Endodermal cell (in vitro differentiated cells): ENCODE measurements around the gene PPM1E. TPM values are rescaled to one million over a fixed set of nuclear protein-coding genes. Genes with fewer than 3 reads are reported as not detected.
A peak's percentile ranks its signal among the peaks of the same experiment; 100 is the strongest.

ENCODE experiments used
- DNase-seq: peaks from one replicate; pipeline ENCODE4 v3.0.0-alpha.2; 2017
- H3K27ac ChIP-seq: 2 replicates; pipeline ENCODE4 v1.5.1; 2013; ENCODE audit warnings: mild to moderate bottlenecking, low read depth, low read length, moderate library complexity
- H3K27me3 ChIP-seq: 2 replicates; pipeline ENCODE4 v1.6.1; 2013; ENCODE audit warnings: mild to moderate bottlenecking, low read length, moderate library complexity; ENCODE audit not compliant: insufficient read depth, control insufficient read depth, poor library complexity, severe bottlenecking
- H3K36me3 ChIP-seq: 2 replicates; pipeline ENCODE4 v1.7.0; 2013; ENCODE audit warnings: mild to moderate bottlenecking, low read length, moderate library complexity; ENCODE audit not compliant: control insufficient read depth, insufficient read depth
- H3K4me1 ChIP-seq: one replicate; pipeline ENCODE4 v1.7.0; 2013; ENCODE audit warnings: low read length; ENCODE audit not compliant: control insufficient read depth, insufficient read depth
- H3K4me3 ChIP-seq: 2 replicates; pipeline ENCODE4 v1.5.1; 2013; ENCODE audit warnings: mild to moderate bottlenecking, low read length, moderate library complexity
- H3K9ac ChIP-seq: 2 replicates; pipeline ENCODE4 v1.6.1; 2013; ENCODE audit warnings: mild to moderate bottlenecking, low read length, moderate library complexity; ENCODE audit not compliant: poor library complexity, severe bottlenecking; ENCODE audit errors: extremely low read depth
- H3K9me3 ChIP-seq: 2 replicates; pipeline ENCODE4 v1.6.1; 2013; ENCODE audit warnings: mild to moderate bottlenecking, low read length, moderate library complexity; ENCODE audit not compliant: control insufficient read depth
- H3K27ac Mint-ChIP-seq: 2 replicates; pipeline ENCODE4 v1.8.0; 2020; ENCODE audit warnings: mixed read lengths
- H3K27me3 Mint-ChIP-seq: 2 replicates; pipeline ENCODE4 v1.8.0; 2021; ENCODE audit warnings: mild to moderate bottlenecking, mixed read lengths; ENCODE audit not compliant: insufficient read depth
- H3K36me3 Mint-ChIP-seq: 2 replicates; pipeline ENCODE4 v1.8.0; 2020; ENCODE audit warnings: low read depth, mixed read lengths
- H3K4me1 Mint-ChIP-seq: 2 replicates; pipeline ENCODE4 v1.8.0; 2020; ENCODE audit warnings: mixed read lengths
- H3K4me3 Mint-ChIP-seq: 2 replicates; pipeline ENCODE4 v1.8.0; 2020; ENCODE audit warnings: mild to moderate bottlenecking, moderate library complexity, mixed read lengths
- H3K9me3 Mint-ChIP-seq: 2 replicates; pipeline ENCODE4 v1.8.0; 2020; ENCODE audit warnings: mild to moderate bottlenecking, mixed read lengths
- CTCF ChIP-seq: fragments of 200-600 bp; sonication (generic); conservative IDR thresholded peaks from 2 replicates; pipeline ENCODE4 v1.5.0; 2021; ENCODE audit warnings: antibody characterized with exemption, mild to moderate bottlenecking
- WGBS, 2 experiments: methylation state at CpG; one replicate each; pipeline versions ENCODE4 v1.1.5 to v1.1.7; 2013; ENCODE audit warnings: missing lambda C conversion rate in 2 of 2, mixed read lengths in 1 of 2; ENCODE audit not compliant: insufficient coverage in 1 of 2, insufficient read length in 1 of 2; 5-methylcytosine and 5-hydroxymethylcytosine counted together
- total RNA-seq, 2 donors: library from RNA; stranded (reverse); fragmentation: NEBNext Ultra II Directional in 1 of 2; extraction: Animal tissue kit (Norgen Biotek cat#: 25700) in 1 of 2; gene quantifications; 2 replicates in 1 of 2; 3 replicates in 1 of 2; pipeline ENCODE4 v1.2.1, GENCODE V29; 2021

Gene PPM1E
- total RNA-seq, 2 donors from 2014 or later = 1.4 to 2.2 TPM

- no peak overlapping the region for H3K4me3 Mint-ChIP-seq
- no peaks in the 10 kb centered on the region for H3K9me3 ChIP-seq
- no peak for DNase-seq
- no peak overlapping the region for H3K27ac ChIP-seq
- no peak for TF ChIP-seq CTCF
- no peak overlapping the region for H3K4me3 ChIP-seq
- H3K27me3 ChIP-seq = no peaks in the 10 kb centered on the region
- H3K9ac ChIP-seq = no peak overlapping the region
- H3K27me3 Mint-ChIP-seq = no peaks in the 10 kb centered on the region
- H3K9me3 Mint-ChIP-seq = no peaks in the 10 kb centered on the region
- H3K4me1 ChIP-seq = no peaks in the 10 kb centered on the region
- 95 to 100% methylated on average over 3 of the region's 3 CpGs for WGBS, 2 experiments
- no peak overlapping the region for H3K27ac Mint-ChIP-seq
- peaks cover 25% of the 10 kb centered on the region for H3K36me3 Mint-ChIP-seq
- H3K4me1 Mint-ChIP-seq = peaks cover 2% of the 10 kb centered on the region
- peaks cover 30% of the 10 kb centered on the region for H3K36me3 ChIP-seq
Measured at GRCh38 chr17:59002126-59002525, 246.5 kb downstream of the PPM1E start.

GRCh38 chr17:59002848-59003247, 247.2 kb downstream of the PPM1E start:
- no peak for TF ChIP-seq CTCF
- Histone ChIP-seq H3K36me3 (peaks cover 28% of the 10 kb centered on the region), H3K9me3 (no peaks in the 10 kb centered on the region), H3K4me1 (no peaks in the 10 kb centered on the region), H3K4me3 (no peak overlapping the region), H3K27me3 (no peaks in the 10 kb centered on the region), H3K9ac (no peak overlapping the region), H3K27ac (no peak overlapping the region)
- Mint-ChIP-seq H3K9me3 (no peaks in the 10 kb centered on the region), H3K36me3 (peaks cover 25% of the 10 kb centered on the region), H3K27ac (peak overlapping the region; percentile 30), H3K27me3 (no peaks in the 10 kb centered on the region), H3K4me1 (peaks cover 2% of the 10 kb centered on the region), H3K4me3 (no peak overlapping the region)
- 79 to 92% methylated on average over 2 of the region's 2 CpGs for WGBS, 2 experiments
- DNase-seq = no peak

DNA sequence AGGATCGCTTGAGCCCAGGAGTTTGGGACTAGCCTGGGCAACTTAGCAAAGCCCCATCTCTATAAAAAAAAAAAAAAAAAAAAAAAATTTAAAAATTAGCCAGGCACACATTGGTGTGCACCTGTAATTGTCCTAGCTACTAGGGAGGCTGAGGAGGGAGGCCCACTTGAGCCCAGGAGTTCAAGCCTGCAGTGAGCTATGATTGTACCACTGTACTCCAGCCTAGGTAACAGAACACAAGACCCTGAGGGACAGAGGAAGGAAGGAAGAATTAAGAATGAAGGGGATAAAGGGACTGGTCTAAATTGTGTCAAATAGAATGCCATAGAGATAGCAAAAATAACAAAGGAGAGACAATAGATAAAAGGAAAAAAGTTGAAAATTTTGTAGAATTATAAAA, 248.2 kb downstream of the PPM1E start:
- no peak overlapping the region for H3K4me3 ChIP-seq
- peaks cover 20% of the 10 kb centered on the region for H3K36me3 ChIP-seq
- H3K27me3 Mint-ChIP-seq = no peaks in the 10 kb centered on the region
- H3K36me3 Mint-ChIP-seq = peaks cover 25% of the 10 kb centered on the region
- no peak overlapping the region for H3K27ac Mint-ChIP-seq
- DNase-seq = no peak
- no peak overlapping the region for H3K9ac ChIP-seq
- 100% methylated on average over 1 of the region's 1 CpG; no CpG with 5 or more reads in 1 of the 2 experiments for WGBS, 2 experiments
- TF ChIP-seq CTCF = no peak
- H3K4me1 Mint-ChIP-seq = peaks cover 2% of the 10 kb centered on the region
- H3K9me3 Mint-ChIP-seq = no peaks in the 10 kb centered on the region
- no peaks in the 10 kb centered on the region for H3K27me3 ChIP-seq
- no peak overlapping the region for H3K27ac ChIP-seq
- no peak overlapping the region for H3K4me3 Mint-ChIP-seq
- H3K4me1 ChIP-seq = no peaks in the 10 kb centered on the region
- no peaks in the 10 kb centered on the region for H3K9me3 ChIP-seq
